ENCODE measurements around the gene TUBB8B.
"Not testable (repeated sequence)": the region's sequence is repeated elsewhere in the genome, so short reads cannot be mapped to it uniquely, and the experiment has no call there.

Gene TUBB8B

DNA sequence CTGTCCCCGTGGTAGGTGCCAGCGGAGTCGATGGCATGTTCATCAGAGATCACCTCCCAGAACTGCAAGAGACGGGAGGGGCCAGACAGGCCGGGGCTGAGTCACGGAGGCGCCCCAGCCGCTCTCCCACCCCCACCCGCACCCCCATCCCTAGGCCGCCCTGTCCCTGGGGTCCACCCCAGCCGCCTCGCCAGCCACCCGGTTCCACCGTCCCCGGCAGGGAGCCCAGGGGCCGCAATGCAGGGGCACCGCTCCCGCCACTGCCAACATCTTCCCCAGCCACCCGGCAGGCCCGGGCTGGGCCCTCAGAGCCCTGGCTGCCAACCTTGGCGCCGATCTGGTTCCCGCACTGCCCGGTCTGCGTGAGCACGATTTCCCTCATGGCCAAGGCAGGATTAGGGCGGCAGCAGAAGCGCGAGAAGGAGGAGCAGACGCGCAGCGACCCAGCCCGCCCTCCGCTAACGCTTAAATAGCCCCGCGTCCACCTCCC is at the start of gene TUBB8B:
Gene TUBB8B (minus strand): TSS at position 440 of the 490 bp plus-strand sequence. CDS start 58 bp downstream, at position 382.
- not testable (repeated sequence) for DNase-seq

DNA sequence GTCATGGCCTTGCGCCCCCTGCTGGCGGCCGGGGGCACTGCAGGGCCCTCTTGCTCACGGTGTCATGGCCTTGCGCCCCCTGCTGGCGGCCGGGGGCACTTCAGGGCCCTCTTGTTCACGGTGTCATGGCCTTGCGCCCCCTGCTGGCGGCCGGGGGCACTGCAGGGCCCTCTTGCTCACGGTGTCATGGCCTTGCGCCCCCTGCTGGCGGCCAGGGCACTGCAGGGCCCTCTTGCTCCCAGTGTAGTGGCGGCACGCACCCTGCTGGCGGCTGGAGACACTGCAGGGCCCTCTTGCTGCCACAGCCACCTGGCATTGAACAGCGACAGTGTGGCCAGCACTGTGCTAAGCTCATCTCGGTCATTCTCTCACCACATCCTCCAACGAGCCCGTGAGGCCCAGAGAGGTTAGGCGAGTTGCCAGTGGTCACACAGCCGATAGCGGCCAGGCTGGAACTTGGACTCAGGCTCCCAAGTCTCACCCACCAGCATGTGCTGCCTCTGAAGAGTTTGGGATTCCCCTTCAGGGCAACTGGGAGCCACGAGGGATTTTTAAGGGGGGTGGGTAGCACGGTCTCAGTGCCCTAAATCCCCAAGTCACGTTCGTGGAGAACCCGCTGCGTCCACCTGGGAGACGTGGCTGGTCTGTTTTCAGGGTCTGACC is 48.0 kb upstream of the TUBB8B start:
- not testable (repeated sequence) for DNase-seq

DNA sequence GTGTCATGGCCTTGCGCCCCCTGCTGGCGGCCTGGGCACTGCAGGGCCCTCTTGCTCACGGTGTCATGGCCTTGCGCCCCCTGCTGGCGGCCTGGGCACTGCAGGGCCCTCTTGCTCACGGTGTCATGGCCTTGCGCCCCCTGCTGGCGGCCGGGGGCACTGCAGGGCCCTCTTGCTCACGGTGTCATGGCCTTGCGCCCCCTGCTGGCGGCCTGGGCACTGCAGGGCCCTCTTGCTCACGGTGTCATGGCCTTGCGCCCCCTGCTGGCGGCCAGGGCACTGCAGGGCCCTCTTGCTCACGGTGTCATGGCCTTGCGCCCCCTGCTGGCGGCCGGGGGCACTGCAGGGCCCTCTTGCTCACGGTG is 47.3 kb upstream of the TUBB8B start:
- DNase-seq, result not testable (repeated sequence)

DNA sequence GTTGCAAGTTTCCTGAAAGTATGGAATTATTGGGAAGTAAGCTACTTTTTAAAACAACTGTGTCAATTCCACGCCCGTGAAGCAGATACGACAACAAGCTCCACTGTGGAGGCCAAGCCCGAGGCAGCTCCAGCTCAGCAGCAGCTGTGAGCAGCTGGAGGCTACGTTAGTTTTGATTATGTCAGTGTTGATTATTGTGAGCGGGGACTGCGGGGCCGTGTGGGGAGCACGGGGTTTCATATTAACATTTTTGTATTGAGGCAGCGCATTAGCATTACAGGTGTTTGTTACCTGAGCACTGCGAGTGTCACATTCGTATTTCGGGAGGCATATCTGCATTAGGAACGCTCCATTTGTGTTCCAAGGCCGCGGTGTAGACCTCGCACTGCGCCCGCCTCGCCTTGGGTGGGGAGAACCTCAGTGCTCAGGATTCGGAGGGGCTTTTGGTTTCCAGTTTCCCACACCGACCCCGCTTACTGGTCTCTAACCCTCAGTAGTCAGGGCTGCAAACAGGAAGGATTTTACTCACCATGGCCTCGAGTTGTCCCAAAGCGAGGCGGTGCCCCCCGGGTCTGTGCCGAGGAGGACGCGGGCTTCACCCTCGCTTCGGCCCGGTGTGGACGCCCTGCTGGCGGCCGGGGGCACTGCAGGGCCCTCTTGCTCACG is 46.8 kb upstream of the TUBB8B start:
- DNase-seq, result not testable (repeated sequence)

DNA sequence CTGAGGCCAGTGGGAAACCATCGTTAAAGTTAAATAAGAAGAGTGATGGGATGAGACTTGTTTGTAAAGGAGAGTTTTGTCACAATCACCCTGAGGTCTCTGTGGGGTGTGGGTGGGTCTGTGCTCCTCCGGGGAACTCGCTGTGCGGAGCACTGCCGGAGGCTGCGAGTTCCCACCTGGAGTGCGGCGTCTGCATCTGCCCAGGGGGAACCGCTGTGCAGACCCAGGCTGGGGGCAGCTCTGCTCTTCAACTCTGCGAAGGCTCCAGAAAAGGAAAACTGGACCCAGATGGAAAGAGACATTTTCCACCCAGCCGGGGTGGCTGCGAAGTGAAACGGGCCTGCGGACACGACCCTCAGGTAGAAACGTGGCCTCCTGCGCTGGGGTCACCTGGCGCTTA is 46.2 kb upstream of the TUBB8B start:
- DNase-seq, result not testable (repeated sequence)

DNA sequence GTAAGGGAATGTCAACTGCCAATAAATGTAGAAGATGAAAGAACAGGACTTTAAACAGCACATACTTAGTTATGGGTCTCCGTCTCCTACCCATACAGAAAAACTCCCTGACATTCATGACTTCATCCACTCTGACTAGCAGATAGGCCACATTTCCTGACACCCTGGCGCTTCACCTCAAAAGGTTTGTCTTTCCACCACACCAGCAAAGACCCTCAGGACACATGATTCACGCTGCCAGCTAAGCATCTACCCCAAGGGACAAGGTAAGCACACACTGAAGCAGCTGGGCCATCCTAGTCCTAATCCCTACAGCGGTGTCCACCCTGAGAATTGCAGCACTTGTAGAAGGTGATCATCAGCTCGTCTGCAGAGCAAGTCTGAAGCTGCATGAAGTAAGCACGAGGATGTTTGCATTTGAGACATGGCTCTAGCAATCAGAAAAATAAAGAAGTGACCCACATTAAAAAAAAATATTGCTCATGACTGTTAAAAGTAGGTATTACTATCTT is 44.5 kb upstream of the TUBB8B start:
- not testable (repeated sequence) for DNase-seq

DNA sequence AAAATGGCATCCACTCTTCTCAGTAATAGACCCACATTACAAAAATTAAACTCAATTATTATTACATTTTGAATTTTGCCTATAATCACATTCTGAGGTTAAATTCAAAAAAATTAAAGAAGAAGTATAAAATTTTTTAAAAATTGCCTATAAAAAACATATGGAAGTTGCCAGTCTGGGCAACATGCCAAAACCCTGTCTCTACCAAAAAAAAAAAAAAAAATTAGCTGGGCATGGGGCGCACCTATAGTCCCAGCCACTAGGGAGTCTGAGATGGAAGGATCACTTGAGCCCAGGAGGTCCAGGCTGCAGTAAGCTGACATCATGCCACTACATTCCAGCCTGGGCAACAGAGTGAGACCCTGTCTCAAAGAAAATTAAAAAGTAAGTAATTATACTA is 42.1 kb upstream of the TUBB8B start:
- DNase-seq, result not testable (repeated sequence)

DNA sequence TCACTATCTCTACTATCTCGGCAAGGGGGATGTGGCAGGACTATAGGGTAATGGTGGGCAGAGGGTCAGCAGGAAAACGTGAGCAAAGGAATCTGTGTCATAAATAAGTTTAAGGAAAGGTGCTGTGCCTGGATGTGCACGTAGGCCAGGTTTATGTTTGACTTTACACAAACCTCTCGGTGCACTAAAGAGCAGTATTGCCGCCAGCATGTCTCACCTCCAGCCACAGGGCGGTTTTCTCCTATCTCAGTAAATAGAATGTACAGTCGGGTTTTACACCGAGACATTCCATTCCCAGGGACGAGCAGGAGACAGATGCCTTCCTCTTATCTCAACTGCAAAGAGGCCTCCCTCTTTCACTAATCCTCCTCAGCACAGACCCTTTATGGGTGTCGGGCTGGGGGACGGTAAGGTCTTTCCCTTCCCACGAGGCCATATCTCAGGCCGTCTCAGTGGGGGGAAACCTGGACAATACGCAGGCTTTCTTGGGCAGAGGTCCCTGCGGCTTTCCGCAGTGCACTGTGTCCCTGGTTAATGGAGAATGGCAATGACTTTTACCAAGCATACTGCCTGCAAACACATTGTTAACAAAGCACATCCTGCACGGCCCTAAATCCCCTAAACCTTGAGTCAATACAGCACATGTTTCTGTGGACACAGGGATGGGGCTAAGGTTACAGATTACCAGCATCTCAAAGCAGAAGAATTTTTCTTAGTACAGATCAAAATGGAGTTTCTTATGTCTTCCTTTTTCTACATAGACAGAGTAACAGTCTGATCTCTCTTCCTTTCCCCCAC is 41.2 kb upstream of the TUBB8B start:
- DNase-seq, result not testable (repeated sequence)

DNA sequence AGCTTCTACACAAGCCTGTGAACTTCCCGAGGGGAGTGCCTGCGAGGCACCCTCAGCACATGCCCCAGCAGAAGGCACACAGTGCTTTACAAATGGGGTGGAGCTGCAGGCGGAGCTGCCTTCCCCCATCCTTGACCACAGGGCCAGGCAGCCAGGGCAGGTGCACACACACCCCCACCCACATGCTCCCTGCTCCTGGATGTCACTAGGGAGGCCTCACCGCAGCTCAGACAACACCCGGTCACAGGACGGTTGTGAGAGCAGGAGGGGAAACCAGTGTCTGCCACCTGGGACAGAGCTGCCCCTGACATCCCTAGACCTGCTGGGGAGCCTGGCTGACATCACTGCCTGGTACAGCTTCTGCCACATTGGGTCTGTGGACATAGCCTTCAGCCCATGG is 39.7 kb upstream of the TUBB8B start:
- not testable (repeated sequence) for DNase-seq

DNA sequence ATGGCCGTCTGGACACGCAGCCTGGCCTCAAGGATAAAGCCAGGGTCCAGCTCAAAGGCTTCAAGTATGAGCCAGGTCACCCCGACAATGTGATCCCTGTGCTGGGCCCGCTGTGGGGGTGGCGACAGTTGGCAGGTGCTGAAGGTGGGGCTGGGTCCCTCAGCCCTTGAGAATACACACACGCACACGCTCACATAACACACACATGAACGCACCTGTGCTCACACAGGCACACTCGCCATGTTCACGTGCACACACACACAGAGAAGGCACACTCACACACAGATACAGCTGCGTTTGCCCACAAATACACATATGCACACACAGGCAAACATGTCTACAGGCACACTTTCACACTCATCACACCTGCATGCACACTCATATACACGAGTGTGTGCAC is 35.4 kb upstream of the TUBB8B start:
- DNase-seq, result not testable (repeated sequence)

DNA sequence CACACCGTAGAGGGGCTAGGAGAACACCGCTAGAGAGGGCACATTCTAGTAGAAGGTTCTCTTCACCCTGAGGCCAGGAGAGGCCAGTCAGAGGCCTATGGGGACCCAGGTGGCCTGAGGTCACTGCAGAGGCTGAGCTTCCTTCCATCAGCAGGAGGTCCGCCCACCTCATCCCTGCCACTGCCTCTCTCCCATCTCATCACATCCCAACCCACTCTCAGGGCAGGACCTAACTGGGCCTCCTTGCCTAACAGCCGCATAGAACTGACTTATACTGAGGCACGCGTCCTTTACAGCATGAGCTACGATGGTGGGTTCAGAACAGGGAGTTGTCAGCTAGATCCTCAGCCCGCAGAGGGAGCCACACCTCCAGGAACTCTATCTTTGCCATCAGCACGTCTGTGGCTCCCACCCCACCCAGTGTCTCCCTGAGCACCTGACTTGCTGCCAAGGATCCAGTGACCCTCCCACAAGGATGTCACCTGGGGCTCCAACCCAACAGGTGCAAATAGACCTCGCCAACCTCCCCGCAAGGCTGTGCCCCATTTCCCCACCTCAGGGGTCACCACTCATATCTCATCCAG is 33.3 kb upstream of the TUBB8B start:
- not testable (repeated sequence) for DNase-seq

DNA sequence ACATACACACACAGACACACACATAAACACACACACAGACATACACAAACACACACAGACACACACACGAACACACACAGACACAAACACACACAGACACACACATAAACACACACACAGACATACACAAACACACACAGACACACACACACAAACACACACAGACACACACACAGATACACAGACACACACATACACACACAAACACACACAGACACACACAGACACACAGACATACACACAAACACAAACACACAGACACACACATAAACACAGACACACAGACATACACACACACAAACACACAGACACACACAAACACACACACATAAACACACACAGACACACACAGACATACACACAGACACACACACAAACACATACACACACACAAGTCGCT is 31.5 kb upstream of the TUBB8B start:
- not testable (repeated sequence) for DNase-seq

DNA sequence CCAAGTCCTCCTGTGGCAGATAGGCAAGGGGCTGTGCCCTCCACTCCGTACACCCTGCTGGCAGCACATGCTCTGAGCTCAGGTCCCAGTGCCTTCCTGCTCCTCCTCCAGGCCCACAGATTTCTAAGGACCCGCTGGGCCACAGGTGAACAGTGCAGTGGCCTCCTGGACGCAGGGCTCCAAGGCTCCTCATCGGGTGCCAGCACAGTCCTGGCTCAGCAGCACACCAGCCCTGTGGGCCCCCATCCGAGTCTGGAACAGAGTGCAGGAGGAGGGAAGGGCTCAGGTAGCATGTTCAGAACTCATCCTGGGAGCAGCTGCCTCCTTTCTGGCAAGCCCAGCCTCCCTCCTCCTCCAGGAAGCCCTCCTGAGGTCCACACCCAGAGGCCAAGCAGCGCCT is 30.8 kb upstream of the TUBB8B start:
- DNase-seq, result not testable (repeated sequence)

DNA sequence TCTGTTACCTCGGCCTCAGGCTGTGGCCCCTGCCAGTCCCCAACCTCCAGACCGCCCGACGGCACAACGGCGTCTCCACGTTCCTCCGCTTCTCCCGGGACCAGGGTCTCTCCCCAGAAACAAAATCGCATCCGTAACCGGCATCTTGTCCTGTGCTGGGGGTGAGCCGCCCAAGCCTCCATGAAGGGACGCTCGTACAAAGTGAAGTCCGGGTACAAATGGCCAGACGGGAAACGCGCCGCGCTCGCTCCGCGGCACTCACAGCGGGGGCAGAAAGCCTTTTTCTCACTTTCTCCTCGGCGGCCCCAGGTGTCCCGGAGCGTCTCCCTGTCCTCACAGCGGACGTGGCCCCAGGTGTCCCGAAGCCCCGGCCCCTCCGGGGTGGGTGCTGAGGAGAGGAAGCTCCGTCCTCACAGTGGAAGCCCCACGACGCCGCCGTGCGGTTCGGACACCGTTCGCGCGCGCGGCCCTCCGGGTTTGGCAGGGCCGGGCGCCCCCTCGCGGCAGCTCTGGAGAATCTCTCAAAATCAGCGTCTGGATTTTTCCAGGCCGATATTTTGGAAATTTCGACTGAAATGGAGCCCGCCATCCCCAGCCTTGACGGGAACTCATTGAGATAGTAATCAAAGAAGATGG is 26.2 kb upstream of the TUBB8B start:
- not testable (repeated sequence) for DNase-seq

DNA sequence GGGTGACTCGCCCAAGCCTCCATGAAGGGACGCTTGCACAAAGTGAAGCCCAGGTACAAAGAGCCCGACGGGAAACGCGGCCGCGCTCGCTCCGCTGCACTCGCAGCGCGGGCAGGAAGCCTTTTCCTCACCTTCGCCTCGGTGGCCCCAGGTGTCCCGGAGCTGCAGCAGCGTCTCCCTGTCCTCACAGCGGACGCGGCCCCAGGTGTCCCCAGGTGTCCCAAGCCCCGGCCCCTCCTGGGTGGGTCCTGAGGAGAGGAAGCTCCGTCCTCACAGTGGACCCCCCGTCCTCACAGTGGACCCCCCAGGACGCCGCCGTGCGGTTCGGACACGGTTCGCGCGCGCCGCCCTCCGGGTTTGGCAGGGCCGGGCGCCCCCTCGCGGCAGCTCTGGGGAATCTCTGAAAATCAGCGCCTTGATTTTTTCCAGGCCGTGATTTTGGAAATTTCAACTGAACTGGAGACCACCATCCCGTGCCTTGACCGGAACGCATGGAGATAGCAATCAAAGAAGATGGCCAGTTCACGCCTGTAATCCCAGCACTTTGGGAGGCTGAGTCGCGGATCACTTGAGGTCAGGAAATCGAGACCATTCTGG is 23.9 kb upstream of the TUBB8B start:
- not testable (repeated sequence) for DNase-seq

DNA sequence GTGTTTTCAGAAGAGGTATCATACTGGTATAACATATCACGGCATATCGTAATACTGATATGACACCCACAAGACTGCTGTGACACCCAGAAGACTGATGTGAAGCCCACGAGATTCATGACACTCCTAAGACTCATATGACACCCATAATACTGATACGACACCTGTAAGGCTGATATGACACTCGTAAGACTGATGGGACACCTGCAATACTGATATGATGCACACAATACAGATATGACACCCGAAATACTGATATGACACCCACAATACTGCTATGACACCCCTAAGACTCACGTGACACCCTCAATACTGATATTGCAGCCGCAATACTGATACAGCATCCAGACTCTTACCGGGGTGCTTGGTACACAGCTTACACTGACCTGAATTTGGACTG is 18.3 kb upstream of the TUBB8B start:
- not testable (repeated sequence) for DNase-seq

DNA sequence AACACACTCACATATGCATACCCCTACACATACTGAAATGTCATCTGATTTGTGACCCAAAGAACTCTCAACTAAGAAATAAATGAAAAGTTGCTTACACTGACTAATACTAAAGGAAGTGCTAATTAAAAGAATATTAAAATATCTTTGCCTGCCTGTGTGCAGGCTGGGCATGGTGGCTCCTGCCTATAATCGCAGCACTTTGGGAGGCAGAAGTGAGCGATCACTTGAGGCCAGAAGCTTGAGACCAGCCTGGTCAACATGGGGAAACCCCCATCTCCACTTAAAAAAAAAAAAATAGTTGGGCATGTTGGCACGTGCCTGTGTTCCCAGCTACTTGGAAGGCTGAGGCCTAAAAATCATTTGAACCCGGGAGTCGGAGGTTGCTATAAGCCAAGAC is 14.9 kb upstream of the TUBB8B start:
- not testable (repeated sequence) for DNase-seq

DNA sequence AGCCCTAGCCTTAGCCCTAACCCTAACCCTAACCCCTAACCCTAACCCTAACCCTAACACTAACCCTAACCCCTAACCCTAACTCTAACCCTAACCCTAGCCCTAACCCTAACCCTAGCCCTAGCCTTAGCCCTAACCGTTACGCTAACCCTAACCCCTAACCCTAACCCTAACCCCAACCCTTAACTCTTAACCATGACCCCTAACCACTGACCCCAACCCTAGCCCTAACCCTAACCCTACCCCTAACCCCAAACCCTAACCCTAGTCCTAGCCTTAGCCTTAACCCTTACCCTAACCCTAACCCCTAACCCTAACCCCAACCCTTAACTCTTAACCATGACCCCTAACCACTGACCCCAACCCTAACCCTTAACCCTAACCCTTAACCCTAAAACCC is 14.2 kb upstream of the TUBB8B start:
- DNase-seq, result not testable (repeated sequence)

DNA sequence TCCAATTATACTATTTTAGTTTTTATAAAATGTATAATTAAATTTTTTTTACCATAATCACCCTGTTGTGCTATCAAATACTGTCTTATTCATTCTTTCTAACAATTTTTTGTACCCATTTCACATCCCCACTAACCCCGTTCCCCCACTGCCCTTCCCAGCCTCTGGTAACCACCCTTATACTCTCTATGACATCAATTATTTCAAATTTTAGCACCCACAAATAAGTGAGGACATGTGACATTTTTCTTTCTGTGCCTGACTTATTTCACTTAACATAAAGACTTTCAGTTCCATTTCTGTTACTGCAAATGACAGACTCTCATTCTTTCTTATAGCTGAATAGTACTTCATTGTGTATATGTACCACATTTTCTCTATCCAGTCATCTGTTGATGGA is 5.0 kb upstream of the TUBB8B start:
- DNase-seq, result not testable (repeated sequence)

DNA sequence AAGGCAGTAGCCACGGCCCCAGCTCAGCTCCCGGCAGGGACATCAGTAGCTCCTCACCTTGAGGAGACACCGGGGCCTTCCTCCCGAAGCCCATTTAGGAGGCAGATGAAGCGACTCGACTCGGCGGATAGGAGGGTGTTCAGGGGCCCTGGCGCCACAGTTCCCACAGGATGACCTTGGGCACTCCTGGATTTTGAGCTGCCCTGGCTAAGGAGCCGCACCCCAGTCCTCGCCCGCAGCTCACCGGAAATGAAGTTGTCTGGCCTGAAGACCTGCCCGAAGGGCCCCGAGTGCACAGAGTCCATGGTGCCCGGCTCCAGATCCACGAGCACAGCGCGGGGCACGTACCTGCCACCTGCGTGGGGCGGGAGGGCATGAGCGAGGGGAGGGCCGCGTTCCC is 719 bp downstream of the TUBB8B start:
- not testable (repeated sequence) for DNase-seq

DNA sequence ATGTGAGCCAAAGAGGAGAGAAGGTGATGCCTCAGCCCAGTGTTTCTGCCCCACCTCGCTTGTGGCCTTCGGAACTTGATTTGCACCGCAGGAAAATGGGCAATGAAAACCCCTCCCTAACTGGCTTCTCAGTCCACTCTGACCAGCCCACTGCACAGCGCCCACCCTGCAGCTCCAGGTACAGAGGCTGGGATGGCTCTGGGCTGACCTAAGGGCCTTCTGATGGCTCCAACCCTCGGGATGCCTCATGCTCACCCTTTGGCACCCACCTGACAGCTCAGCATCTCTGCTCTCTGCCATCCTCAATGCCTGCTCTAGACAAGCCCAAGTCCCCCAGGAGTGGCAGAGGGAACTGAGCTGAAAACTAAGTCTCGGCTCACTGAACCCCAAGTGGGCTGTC is 36.2 kb downstream of the TUBB8B start:
- DNase-seq, result not testable (repeated sequence)

DNA sequence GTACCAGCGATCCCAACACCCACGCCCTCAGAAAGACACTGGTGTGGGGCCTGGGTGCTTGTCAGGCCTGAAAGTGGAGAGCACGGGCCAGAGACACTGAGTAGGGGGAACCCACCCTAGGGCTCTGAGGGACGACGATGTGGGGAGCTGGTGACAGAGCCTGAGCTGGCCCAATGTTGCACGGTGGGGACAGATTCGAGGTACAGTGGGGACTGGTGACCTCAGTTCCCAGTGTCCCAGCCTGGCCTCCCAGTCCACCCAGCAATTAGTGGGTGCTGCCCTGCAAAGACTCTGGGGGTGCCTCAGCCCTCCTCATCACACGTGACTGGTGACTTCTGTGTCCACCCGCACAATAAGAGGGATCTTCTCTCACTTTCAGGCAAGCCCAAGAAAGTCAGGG is 36.6 kb downstream of the TUBB8B start:
- DNase-seq, result not testable (repeated sequence)
